KG1 (cell line): ENCODE results near the gene MINDY4.

ENCODE experiments used
- DNase-seq: peaks from one replicate; lab custom pipeline; 2025; lab: John Stamatoyannopoulos, UW

The MINDY4 gene

DNA sequence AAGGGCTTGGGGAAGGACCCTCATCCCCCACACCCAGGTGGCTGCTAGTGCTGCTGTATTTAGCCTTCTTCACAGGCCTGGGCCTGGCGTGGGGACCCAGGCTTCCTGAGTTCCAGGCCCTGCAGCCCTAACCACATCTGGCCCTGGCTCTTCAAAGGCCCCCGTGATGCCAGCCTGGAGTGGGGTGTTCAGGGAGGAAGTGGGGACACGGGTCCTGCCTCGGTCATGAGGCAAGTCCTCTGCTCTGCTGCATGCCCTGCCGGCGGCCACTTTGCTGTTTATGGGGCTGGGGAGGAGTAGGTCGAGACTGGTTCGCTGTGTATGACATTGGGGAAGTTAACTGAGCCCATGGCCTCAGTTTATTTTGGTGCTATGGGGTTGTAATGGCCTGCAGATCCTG is 131.9 kb downstream of the MINDY4 start:
- no peak for DNase-seq

DNA sequence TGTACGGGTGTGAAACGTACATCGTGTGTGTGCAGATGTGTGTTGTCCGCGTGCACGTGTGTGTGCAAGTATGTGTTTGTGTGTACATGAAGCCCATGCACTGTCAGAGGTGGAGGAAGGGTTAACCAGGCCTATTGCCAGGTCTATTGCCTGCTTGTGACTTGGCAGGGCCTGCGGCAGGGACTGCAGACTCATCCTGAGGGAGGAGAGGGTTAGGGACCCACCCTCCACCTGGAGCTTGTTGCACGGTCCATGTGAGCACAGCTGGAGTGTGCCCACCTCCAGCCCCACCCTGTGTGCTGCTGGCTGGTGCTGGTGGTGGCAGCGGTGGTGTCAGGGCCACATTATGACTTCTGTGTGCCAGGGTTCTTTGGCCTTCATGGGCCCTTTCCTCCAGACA is 133.3 kb downstream of the MINDY4 start:
- DNase-seq = no peak

DNA sequence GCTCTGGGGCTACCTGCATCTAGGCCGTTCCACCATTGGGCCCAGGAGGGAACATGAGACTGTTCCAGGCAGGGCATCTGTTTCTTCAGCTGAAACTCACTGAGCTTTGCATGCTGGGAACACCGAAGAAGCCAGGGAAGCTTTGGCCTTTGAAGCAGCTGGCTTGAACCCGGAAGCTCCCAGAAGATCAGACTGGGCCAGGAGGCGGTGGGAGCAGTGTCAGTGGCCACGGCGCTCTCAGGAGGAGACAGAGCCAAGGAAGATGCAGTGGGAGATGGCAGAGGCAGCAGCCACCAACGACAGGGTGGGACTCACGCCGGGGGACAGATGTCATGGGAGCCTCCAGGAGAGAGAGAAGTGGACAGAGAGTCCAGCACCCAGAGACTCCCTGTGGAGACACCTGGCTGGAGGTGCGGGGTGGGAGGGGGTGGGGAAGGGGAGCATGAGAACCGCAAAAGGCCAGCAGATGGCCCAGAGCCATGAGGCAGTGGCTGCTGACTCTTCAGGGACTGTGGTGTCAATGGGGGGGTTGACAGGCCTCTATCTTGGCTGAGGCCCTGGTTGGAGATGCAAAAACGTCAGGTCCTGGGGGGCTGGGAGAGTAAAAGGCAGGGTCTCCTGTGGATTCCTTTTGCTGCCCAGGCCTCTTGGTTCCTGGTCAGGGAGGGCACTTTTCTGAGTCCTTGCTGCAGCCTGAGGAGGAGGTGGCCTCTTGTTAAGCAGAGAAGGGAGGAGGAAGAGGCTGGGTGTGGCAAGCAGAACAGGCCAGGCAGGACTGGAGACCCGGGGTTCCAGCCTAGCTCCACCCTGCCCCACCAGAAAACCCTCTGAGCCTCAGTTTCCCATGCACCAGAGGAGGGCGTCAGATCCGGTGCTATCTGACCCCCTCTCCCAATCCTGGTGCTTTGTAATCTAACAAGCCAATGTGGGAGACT is 134.1 kb downstream of the MINDY4 start:
- no peak for DNase-seq

DNA sequence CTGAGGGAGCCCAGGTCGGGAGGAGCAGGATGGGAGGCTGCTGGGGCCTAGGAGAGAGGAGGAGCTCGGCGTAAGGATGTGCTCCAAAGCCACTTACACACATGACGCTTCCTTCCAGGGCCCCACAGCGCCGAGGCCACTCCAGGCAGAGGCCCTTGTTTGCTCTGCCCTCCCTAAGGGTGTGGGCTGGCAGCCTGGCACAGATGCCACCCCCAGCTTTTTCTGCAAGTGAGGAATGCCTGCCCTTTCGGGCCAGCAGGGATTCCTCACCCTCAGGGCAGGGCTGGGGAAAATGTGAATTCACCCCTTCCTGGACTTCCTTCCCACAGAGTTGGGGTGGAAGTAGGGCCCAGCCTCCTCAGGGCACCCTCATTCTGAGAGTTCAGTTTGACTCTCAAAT is 134.8 kb downstream of the MINDY4 start:
- DNase-seq = no peak

DNA sequence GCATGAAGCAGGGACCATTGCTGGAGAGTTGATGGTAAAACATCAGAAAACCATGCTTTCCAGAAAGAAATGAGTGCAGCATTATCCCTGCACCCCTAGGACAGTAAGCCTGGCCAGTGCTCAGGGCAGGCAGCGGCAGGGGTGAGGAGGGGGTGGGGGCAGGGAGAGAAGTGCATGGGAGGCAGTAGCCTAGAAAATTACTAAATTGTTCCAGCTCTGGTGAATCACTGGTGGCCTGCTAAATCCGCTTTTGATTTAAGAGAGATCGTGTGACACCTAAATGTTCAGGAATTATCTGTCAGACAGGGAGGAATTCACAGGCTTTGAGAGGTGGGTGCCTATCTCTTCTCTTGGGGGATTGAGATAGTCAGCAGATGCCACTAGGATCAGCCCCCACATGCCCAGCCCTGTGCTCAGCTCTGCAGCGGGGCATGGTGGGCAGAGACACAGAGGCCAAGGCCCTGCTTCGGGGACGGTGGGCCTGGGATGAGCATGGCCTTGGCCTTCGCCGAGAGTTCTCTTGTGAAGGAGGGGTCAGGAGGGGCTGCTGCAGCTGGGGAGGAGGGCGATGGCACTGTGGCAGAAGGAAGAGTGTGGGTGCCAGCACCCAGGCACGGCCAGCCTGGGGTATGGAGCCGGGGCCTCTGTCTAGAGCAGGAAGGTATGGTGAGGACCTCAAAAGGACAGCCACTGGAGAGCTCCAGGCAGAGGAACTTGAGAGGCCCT is 135.5 kb downstream of the MINDY4 start:
- DNase-seq = no peak

DNA sequence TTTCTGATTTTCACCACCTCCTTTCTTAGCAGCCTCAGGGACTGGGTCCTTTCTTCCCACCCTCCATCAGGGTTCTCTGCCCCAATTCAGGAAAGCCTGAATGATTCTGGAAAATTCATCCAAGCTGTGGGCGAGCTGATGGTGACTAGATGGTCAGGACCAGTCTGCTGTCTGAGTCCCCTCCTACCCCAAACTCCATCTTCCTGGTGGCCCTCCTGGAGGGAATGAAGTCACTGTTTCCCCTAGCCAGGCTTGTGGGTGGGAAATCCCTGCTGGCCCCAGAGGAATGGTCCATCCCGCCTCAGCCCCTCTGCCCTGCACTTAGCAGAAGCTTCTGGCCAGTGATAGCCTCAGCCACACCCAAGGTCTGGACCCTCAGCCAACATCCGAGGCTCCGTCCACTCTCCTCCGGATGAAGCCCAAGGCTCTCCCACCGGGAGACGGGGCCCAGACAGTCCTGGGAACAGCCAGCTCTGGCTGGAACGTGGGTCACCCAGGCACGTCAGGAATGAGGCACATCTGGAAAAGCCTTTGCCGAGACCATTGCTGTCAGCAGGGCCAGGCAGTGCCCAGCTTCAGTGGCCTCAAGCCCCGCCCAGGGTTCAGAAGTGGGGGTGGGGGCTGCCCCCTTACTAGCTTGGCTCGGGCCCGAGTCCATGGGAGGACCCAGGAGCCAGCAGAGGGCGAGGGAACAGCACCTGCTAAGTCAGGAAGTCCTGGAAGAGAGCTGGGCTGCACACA is 136.5 kb downstream of the MINDY4 start:
- no peak for DNase-seq

DNA sequence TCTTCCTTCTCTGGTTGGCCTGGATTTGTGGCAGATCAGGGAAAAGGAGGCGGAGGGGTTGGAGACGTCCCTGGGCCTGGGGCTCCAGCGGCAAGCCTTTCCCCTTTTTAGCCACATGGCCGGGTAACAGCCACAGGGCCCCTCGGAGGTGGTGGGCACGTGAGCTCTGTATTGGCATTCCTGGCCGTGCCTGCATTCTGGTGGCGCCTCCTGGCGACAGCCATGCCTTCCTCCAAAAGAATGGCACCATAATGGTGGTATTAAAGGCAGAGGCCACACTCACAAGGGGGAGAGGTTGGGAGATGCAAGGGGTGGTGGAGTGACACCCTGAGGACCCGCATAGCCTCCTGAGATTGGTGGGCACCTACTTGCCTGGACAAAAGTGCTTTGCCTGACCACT is 137.5 kb downstream of the MINDY4 start:
- DNase-seq = no peak

DNA sequence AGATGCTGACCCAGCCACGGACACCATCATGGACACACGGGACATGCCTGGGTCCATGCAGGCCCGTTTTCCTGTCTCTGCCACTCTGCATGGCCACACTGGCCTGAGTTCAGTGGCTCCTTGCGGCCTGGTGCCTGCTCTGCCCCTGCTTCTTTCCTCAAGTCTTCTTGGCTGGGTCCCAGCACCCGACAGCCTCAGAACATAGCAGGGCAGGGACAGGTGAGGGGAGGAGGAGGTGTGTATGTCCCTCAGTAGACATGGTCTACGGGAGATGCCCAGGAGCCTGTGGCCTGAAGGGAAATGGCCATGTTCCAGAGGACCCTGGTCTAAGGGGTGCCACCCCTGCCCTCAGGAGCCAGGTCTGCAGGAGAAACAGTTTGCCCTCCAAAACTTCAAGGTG is 138.2 kb downstream of the MINDY4 start:
- DNase-seq = no peak

DNA sequence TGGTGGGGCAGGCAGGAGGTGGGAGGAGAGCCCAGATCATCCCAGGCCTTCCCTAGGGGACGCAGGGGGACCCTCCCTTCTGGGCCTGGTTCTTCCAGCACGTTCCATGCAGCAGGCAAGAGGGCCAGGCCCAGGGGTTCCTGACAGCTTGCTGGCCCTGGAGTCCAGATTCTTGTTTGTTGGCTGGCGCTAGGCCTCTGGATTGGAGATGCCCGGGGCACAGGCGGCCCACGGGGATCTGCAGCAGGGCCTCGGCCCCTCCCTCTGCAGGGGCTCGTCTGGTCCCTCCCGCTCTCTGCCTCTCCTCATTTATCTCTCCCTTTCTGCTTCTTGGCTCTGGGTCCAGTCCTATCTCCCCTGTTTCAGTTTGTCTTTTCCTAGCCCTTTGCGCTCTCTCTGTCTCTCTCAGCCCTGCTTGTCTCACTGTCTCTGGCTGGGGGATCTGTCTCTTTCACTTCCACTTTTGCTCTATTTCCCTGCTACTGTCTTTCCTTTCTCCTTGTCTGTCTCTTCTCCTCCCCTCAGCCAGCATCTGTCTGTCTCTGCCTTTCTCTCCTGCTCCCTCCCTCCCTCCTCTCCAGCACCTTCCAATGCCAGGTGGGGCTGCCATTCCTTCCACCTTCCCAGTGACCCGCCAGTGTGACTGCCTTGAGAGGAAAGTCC is 139.3 kb downstream of the MINDY4 start:
- no peak for DNase-seq

DNA sequence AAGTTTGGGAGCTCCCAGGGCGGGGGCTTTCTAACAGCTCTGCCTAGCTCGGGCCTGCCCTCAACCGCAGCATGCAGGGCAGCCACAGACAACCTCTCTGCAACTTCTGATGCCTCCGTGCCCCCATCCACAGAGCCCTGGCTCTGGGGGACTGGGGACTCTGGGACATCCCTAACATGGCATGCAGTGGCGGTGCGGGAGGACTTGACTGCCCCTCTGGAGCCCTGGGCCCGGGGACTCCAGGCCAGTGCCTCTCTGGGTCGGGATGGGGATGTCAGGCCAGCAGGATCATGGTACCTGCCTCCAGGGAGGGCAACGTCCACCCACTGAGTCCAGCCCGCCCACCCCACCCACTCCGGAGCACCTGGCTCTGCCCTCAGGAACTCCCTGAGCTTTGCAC is 139.9 kb downstream of the MINDY4 start:
- DNase-seq = no peak

DNA sequence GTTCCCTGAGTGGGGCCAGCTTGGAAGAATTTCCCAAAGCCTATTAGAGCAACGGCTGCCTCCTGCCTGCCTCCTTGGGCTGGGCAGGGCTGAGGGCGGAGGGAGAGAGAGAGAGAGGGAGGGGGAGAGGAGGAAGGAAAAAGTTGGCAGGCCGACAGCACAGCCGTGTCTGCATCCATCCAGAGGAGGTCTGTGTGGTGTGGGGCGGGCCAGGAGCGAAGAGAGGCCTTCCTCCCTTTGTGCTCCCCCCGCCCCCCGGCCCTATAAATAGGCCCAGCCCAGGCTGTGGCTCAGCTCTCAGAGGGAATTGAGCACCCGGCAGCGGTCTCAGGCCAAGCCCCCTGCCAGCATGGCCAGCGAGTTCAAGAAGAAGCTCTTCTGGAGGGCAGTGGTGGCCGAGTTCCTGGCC is 140.3 kb downstream of the MINDY4 start, which contains the start of gene AQP1:
Gene AQP1 (plus strand): TSS at position 293 of the 409 bp plus-strand sequence. CDS start 57 bp downstream, at position 350.
- DNase-seq = no peak

DNA sequence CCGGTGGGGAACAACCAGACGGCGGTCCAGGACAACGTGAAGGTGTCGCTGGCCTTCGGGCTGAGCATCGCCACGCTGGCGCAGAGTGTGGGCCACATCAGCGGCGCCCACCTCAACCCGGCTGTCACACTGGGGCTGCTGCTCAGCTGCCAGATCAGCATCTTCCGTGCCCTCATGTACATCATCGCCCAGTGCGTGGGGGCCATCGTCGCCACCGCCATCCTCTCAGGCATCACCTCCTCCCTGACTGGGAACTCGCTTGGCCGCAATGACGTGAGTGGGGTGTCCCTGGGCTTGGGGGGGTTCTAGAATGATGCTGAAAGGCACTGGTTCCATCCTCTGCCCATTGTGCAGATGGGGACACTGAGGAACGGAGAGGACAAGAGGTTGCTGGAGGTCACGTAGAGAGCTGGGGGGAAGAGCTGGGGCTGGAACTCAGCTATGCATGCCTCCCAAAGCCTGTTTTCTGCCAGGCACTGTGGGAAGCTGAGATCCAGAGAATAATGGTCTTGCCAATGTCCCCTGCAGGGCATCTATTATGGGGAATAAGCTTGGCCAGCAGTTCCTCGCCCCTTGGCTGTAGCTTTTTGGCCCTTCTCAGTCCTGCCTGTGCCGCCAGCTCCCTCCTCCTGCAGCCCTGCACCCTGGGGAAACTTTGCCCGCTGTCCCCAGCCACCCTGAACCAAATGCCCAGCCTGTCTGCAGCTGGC is 141.0 kb downstream of the MINDY4 start:
- no peak for DNase-seq

DNA sequence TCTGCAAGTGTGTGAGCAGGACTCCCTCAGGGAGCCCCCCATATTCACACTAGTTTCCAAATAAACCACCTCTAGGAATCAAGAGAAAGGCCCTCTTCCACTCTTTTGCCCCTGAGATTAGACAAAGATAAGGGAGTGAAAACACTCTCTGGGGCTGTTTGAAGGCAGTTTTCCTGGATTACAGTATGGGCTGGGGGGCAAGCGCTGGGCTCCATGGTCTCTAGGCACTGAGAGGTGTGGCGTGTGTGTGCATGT is 141.4 kb downstream of the MINDY4 start:
- DNase-seq = no peak

DNA sequence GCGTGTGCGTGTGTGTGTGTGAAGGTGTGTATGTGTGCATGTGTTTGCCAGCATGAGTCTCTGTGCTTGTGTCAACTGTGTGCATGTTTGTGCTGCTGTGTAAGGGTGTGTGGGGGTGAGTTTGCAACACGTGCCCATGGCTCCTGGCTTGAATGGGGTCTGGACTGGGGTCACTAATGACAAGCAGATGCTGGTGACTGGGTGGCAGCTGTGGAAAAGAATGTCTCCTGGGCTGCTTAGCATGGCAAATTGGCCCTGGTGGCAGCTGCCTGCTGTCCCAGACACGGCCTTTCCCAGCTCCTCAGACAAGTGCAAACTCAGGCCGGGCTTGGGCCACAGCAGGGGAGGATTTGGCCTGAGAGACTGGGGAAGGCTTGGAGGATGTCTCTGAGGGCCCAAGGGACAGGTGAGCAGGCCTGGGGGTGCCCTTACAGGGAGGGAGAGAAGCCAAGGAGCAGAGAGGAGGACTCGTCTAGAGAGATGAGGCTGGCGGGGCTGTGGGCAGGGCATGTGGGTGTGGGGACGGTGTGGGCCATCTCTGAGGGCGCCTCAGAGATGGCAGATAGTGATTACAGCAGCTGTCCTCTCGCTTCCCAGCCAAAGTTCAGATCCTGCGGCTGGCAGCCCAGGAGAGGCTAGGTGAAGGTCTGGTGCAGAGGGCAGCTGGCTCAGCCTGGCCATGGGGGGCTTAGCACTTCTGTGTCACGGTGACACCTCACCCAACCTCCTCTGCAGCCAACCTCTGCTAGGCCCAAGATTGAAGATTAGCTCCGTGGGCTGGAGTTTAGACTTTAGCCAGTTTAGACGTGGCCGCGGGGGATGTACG is 142.0 kb downstream of the MINDY4 start:
- DNase-seq = no peak

DNA sequence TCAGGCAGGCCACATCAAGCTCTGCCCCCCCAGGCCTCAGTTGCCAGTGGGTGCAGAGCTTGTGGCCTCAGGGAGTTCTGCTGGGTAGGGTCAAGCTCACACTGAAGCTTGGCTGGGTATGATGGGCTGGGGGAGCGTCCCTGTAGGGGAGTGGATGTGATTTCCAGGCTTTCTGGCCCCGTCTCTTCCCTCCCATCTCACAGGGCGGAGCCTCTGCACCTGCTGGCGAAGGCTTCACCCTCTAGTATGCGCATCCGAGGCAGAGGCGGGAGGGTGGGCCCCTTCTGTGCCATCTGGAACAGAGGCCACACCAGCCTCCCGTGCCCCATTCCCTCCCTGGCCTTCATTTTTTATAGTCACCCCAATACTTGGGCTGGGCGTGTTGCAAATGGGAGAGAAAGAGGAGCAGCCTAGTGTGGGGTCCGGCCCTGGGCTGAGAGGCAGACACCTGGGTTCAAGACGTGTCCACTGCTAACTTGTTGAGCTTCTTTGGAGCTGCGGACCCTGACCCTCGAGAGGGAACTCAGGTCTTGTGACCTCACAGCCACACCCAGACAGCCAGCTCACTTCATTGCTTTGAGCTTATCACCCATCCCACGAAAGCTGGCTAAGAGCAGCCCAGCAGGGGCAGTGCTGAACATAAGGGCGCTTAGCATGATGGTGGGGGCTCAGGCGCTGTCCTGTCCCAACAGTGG is 142.8 kb downstream of the MINDY4 start:
- DNase-seq = no peak

DNA sequence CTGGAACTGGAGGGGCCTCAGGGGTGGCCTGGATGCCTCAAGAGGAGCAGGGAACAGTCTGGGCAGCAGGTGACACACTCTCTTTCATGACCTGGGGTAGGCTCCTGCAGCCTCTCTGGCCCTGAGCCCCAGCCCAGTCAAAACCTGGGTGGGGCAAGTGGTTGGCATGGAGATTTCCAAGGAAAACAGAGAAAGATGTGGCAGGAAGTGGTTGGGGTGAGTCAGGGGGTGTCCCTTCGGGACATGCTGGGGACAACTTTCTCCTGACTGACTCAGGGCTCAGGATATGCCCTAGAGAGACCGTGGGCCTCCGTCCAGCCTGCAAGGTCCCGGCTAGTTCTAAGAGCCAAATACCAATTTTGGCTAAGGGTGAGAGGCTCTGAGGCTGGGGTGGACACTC is 143.4 kb downstream of the MINDY4 start:
- no peak for DNase-seq

DNA sequence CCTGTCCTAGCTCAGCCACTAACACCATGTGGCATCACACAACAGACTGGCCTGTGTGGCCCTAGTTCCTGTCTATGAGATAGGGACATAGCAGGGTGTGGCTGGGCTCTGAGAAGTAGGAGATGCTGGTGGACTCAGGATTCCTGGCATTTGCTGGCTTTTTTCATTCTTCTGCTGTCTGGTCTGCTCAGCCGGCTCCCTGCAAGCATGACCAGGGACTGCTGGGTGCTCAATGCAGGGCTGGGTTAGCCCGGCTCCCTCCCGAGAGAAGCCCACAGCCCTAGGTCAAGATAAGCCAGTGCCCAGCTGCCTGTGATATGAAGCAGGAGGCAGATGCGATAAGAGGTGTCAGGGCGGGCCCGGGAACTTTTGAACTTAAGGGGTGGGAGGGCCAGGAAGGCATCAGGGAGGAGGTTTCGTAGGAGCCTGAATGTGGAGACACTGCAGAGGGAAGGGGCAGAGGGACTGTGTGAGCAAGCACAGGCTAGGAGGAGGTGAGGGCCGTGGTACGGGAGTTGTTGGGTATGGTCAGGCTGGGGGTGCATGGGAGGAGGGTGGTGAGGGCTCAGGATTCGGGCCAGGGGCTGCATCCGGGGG is 143.9 kb downstream of the MINDY4 start:
- DNase-seq = no peak

DNA sequence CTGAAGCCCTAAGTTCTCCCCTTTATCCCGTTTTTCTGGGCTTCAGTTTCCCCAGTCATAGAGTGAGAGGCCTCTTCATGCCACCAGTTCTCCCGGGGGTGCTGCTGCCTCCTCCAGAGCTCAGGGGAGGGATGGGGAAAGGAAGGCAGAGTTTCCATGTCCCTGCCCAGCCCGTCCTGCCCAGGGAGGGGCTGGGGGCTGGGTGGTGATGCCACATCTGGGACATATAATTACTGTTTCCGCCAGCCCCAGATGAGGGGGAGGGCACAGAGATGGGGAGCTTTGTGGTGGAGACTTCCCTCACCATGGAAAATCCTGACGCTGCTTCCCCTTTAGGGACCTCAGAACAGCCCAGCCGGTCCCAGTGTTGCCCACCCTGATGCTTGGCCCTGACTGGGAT is 144.5 kb downstream of the MINDY4 start:
- no peak for DNase-seq

DNA sequence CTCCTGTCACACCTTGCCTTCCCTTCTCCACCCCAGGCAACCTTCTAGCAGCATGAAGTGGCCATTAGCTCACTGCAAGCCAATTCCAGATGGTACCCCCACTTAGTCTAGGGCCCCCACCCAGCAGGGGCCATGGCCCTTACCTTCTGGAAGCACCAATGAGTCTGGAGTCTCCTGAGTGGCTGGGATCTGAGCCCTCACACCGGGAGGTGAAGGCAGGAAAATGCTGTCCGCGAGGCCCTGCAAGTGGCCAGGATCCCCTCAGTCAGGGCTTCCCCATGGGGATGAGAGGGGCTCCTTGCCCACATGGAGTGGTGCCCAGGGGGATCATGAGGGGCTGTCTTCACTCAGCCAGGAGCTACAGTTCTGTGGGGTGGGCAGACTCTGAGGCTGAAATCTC is 145.0 kb downstream of the MINDY4 start:
- DNase-seq = no peak

DNA sequence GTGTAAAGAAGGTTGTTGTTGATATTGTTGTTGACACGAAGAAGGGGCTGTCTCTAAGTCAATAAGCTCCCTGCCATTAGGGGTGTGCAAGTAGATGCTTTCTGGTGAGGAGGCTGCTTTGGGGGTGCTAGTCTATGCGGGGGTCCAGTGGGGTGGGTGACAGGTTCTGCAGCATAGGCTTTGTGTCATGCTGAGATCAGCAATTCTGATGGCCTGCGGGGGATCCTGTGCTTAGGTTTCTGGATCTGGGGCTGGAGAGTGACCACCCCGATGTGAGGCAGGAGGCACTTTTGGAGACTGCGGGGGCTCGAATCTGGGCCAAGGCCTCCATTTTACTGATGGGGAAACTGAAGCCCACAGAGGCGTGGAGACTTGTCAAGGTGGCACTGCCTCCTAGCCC is 145.6 kb downstream of the MINDY4 start:
- DNase-seq = no peak
